Mesenchymal stem cell (in vitro differentiated cells and primary cell): ENCODE measurements around the gene PAGR1.
A peak's percentile ranks its signal among the peaks of the same experiment; 100 is the strongest.
"Not testable (repeated sequence)": the region's sequence is repeated elsewhere in the genome, so short reads cannot be mapped to it uniquely, and the experiment has no call there.

Experiments
- DNase-seq: peaks from one replicate; pipeline ENCODE4 v3.0.0-alpha.2; 2013
- H2AFZ ChIP-seq: one replicate; pipeline ENCODE4 v1.6.1; 2013; ENCODE audit warnings: low read depth, mild to moderate bottlenecking, control low read depth, inconsistent platforms, low read length, moderate library complexity
- H2AK5ac ChIP-seq: 2 replicates; pipeline ENCODE4 v1.6.1; 2013; ENCODE audit warnings: low read length, moderate library complexity, mild to moderate bottlenecking, inconsistent platforms; ENCODE audit not compliant: severe bottlenecking
- H2BK120ac ChIP-seq: one replicate; pipeline ENCODE4 v1.6.1; 2013; ENCODE audit warnings: low read depth, mild to moderate bottlenecking, inconsistent platforms, low read length, moderate library complexity
- H2BK12ac ChIP-seq, 2 experiments: one replicate each; pipeline ENCODE4 v1.6.1; 2013; ENCODE audit warnings: inconsistent platforms in 2 of 2, low read length in 2 of 2, mild to moderate bottlenecking in 2 of 2, moderate library complexity in 2 of 2, control low read depth in 1 of 2
- H2BK15ac ChIP-seq: one replicate; pipeline ENCODE4 v1.6.1; 2013; ENCODE audit warnings: mild to moderate bottlenecking, low read depth, inconsistent platforms; ENCODE audit not compliant: poor library complexity, severe bottlenecking
- H2BK5ac ChIP-seq: 2 replicates; pipeline ENCODE4 v1.6.1; 2013; ENCODE audit warnings: low read depth, mild to moderate bottlenecking, low read length, control low read depth, inconsistent platforms; ENCODE audit not compliant: poor library complexity, severe bottlenecking
- H3K14ac ChIP-seq, 2 experiments: one replicate each; pipeline ENCODE4 v1.6.1; 2013; ENCODE audit warnings: inconsistent platforms in 2 of 2, low read length in 2 of 2, control low read depth in 1 of 2, mild to moderate bottlenecking in 1 of 2, moderate library complexity in 1 of 2
- H3K18ac ChIP-seq, 2 experiments: one replicate each; pipeline ENCODE4 v1.6.1; 2013; ENCODE audit warnings: inconsistent platforms in 2 of 2, low read length in 2 of 2, control low read depth in 1 of 2, low read depth in 1 of 2, mild to moderate bottlenecking in 1 of 2
- H3K23ac ChIP-seq, 2 experiments: one replicate each; pipeline ENCODE4 v1.6.1; 2013; ENCODE audit warnings: inconsistent platforms in 2 of 2, low read length in 2 of 2, mild to moderate bottlenecking in 2 of 2, moderate library complexity in 2 of 2, control low read depth in 1 of 2
- H3K27ac ChIP-seq: 2 replicates; pipeline ENCODE4 v1.5.1; 2013; ENCODE audit warnings: mild to moderate bottlenecking, moderate library complexity, low read length, control low read depth, inconsistent platforms; ENCODE audit not compliant: poor library complexity, severe bottlenecking
- H3K27me3 ChIP-seq, 2 experiments: 2 replicates each; pipeline versions ENCODE4 v1.6.1 to v1.7.0; 2013; ENCODE audit warnings: low read length in 2 of 2, mild to moderate bottlenecking in 2 of 2, moderate library complexity in 2 of 2, control low read depth in 1 of 2, inconsistent platforms in 1 of 2; ENCODE audit not compliant: control insufficient read depth in 1 of 2, insufficient read depth in 1 of 2
- H3K36me3 ChIP-seq, 2 experiments: 2 replicates each; pipeline versions ENCODE4 v1.6.1 to v1.7.0; 2013; ENCODE audit warnings: low read length in 2 of 2, control low read depth in 1 of 2, inconsistent platforms in 1 of 2, low read depth in 1 of 2, mild to moderate bottlenecking in 1 of 2; ENCODE audit not compliant: insufficient read depth in 2 of 2, control insufficient read depth in 1 of 2
- H3K4ac ChIP-seq, 2 experiments: one replicate each; pipeline ENCODE4 v1.6.1; 2013; ENCODE audit warnings: inconsistent platforms in 2 of 2, low read length in 2 of 2, mild to moderate bottlenecking in 2 of 2, moderate library complexity in 2 of 2, control low read depth in 1 of 2, low read depth in 1 of 2
- H3K4me1 ChIP-seq: 2 replicates; pipeline ENCODE4 v1.6.1; 2013; ENCODE audit warnings: low read depth, low read length, control low read depth; ENCODE audit not compliant: control insufficient read depth, insufficient read depth
- H3K4me2 ChIP-seq: 2 replicates; pipeline ENCODE4 v1.6.1; 2013; ENCODE audit warnings: low read length, mild to moderate bottlenecking, inconsistent platforms; ENCODE audit not compliant: poor library complexity, severe bottlenecking
- H3K4me3 ChIP-seq, 2 experiments: 2 replicates each; pipeline versions ENCODE4 v1.5.1 to v1.7.0; 2013; ENCODE audit warnings: low read length in 2 of 2, mild to moderate bottlenecking in 2 of 2, control low read depth in 1 of 2, low read depth in 1 of 2; ENCODE audit not compliant: insufficient read depth in 1 of 2
- H3K79me1 ChIP-seq: replicated peaks from 2 replicates; pipeline ENCODE4 v1.6.1; 2013; ENCODE audit warnings: mild to moderate bottlenecking, control low read depth, low read length, inconsistent platforms; ENCODE audit not compliant: poor library complexity, severe bottlenecking
- H3K9ac ChIP-seq: 2 replicates; pipeline ENCODE4 v1.7.0; 2013; ENCODE audit warnings: mild to moderate bottlenecking, low read length, moderate library complexity
- H3K9me3 ChIP-seq: 2 replicates; pipeline ENCODE4 v1.7.0; 2013; ENCODE audit warnings: mild to moderate bottlenecking, low read length; ENCODE audit not compliant: control insufficient read depth
- H4K8ac ChIP-seq: one replicate; pipeline ENCODE4 v1.6.1; 2013; ENCODE audit warnings: inconsistent platforms, mild to moderate bottlenecking, low read length, moderate library complexity
- H4K91ac ChIP-seq: one replicate; pipeline ENCODE4 v1.6.1; 2013; ENCODE audit warnings: mild to moderate bottlenecking, low read length, inconsistent platforms
- WGBS: methylation state at CpG from one replicate; pipeline ENCODE4 v1.1.7; 2013; ENCODE audit warnings: mixed read lengths; 5-methylcytosine and 5-hydroxymethylcytosine counted together

PAGR1 gene

GRCh38 chr16:29831490-29831889, 15.5 kb downstream of the PAGR1 start:
- H4K91ac ChIP-seq = no peak overlapping the region
- no peak for DNase-seq
- H3K23ac ChIP-seq = no peak overlapping the region
- H3K79me1 ChIP-seq = peaks cover 20% of the 10 kb centered on the region
- H3K4me1 ChIP-seq = peaks cover 6% of the 10 kb centered on the region
- H3K4me3 ChIP-seq = no peak overlapping the region
- no peak overlapping the region for H3K4ac ChIP-seq
- no peak overlapping the region for H2AFZ ChIP-seq
- H3K9ac ChIP-seq = no peak overlapping the region
- H2BK12ac ChIP-seq = peak overlapping the region in 1 of 2 experiments; percentile 3
- H2AK5ac ChIP-seq = no peak overlapping the region
- no peak overlapping the region for H2BK5ac ChIP-seq
- H2BK120ac ChIP-seq = no peak overlapping the region
- H3K4me2 ChIP-seq = no peak overlapping the region
- H3K9me3 ChIP-seq = no peaks in the 10 kb centered on the region
- 100% methylated on average over 1 of the region's 2 CpGs for WGBS
- no peak overlapping the region for H4K8ac ChIP-seq
- peaks cover 56 to 70% of the 10 kb centered on the region in 2 experiments for H3K36me3 ChIP-seq
- no peak overlapping the region for H3K14ac ChIP-seq
- no peak overlapping the region for H3K27ac ChIP-seq
- H2BK15ac ChIP-seq = no peak overlapping the region
- H3K18ac ChIP-seq = no peak overlapping the region
- H3K27me3 ChIP-seq = no peaks in the 10 kb centered on the region

DNA sequence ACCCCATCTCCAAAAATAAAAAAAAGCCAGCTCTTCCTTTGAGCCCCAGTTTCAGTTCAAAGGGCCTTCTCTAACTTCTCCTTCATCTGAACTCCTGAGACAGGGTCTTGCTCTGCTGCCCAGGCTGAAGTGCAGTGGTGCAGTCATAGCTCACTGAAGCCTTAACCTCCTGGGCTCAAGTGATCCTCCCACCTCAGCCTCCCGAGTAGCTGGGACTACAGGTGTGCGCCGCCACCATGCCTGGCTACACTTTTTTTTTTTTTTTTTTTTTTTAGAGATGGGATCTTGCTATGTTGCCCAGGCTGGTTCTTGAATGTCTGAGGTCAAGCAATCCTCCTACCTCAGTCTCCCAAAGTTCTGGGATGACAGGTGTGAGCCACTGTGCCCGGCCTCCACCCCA, 17.3 kb downstream of the PAGR1 start:
- H3K27ac ChIP-seq, H2AK5ac ChIP-seq, H3K23ac ChIP-seq, H3K4me2 ChIP-seq, H3K4me3 ChIP-seq, H2BK5ac ChIP-seq, H3K9ac ChIP-seq, H3K4ac ChIP-seq, H3K27me3 ChIP-seq, H2BK15ac ChIP-seq, H2BK12ac ChIP-seq, H3K9me3 ChIP-seq, H4K91ac ChIP-seq, H3K4me1 ChIP-seq, DNase-seq, H3K14ac ChIP-seq, H2AFZ ChIP-seq, H4K8ac ChIP-seq, H3K18ac ChIP-seq, H2BK120ac ChIP-seq: not testable (repeated sequence)
- H3K79me1 ChIP-seq = peaks cover 28% of the 10 kb centered on the region
- 100% methylated on average over 2 of the region's 4 CpGs for WGBS
- peaks cover 70 to 87% of the 10 kb centered on the region in 2 experiments for H3K36me3 ChIP-seq

- H2BK15ac ChIP-seq = no peak overlapping the region
- no peak overlapping the region for H2BK120ac ChIP-seq
- no peaks in the 10 kb centered on the region for H3K27me3 ChIP-seq
- H3K18ac ChIP-seq = no peak overlapping the region
- no peak overlapping the region for H3K14ac ChIP-seq
- H3K9ac ChIP-seq = no peak overlapping the region
- peaks cover 31% of the 10 kb centered on the region for H3K79me1 ChIP-seq
- H3K4me2 ChIP-seq = no peak overlapping the region
- WGBS = 98% methylated on average over 5 of the region's 5 CpGs
- H3K27ac ChIP-seq = no peak overlapping the region
- H3K9me3 ChIP-seq = no peaks in the 10 kb centered on the region
- H2AK5ac ChIP-seq = no peak overlapping the region
- no peak overlapping the region for H3K4me3 ChIP-seq
- H3K23ac ChIP-seq = no peak overlapping the region
- H3K36me3 ChIP-seq = peaks cover 77 to 93% of the 10 kb centered on the region in 2 experiments
- no peak overlapping the region for H2AFZ ChIP-seq
- no peak overlapping the region for H3K4ac ChIP-seq
- no peak overlapping the region for H2BK12ac ChIP-seq
- DNase-seq = no peak
- H3K4me1 ChIP-seq = peaks cover 4% of the 10 kb centered on the region
- no peak overlapping the region for H4K91ac ChIP-seq
- no peak overlapping the region for H4K8ac ChIP-seq
- H2BK5ac ChIP-seq = no peak overlapping the region
Measured at GRCh38 chr16:29834079-29834478, 18.1 kb downstream of the PAGR1 start.

DNA sequence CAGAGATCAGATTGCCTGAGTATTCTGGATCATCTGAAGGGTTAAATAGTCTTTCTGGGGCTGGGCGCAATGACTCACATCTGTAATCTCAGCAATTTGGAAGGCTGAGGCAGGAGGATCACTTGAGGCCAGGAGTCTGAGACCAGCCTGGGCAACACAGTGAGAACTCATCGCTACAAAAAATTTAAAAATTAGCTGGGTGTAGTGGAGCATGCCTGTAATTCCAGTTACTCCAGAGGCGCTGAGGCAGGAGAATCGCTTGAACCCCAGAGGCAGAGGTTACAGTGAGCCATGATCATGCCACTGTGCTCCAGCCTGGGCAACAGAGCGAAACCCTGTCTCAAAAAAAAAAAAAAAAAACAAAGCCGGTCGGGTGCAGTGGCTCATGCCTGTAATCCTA, 20.0 kb downstream of the PAGR1 start:
- WGBS = 91% methylated on average over 7 of the region's 7 CpGs
- no peak overlapping the region for H2BK15ac ChIP-seq
- H3K4me1 ChIP-seq = peaks cover 2% of the 10 kb centered on the region
- no peak overlapping the region for H2BK5ac ChIP-seq
- H3K9me3 ChIP-seq = no peaks in the 10 kb centered on the region
- no peak overlapping the region for H3K9ac ChIP-seq
- H3K14ac ChIP-seq = no peak overlapping the region
- H2AFZ ChIP-seq = no peak overlapping the region
- no peak overlapping the region for H4K91ac ChIP-seq
- H3K4me2 ChIP-seq = no peak overlapping the region
- H3K27ac ChIP-seq = no peak overlapping the region
- peaks cover 82 to 95% of the 10 kb centered on the region in 2 experiments for H3K36me3 ChIP-seq
- H2AK5ac ChIP-seq = no peak overlapping the region
- no peak overlapping the region for H2BK120ac ChIP-seq
- no peak overlapping the region for H4K8ac ChIP-seq
- H3K23ac ChIP-seq = no peak overlapping the region
- no peaks in the 10 kb centered on the region for H3K27me3 ChIP-seq
- DNase-seq = no peak
- H3K4ac ChIP-seq = no peak overlapping the region
- no peak overlapping the region for H2BK12ac ChIP-seq
- peaks cover 38% of the 10 kb centered on the region for H3K79me1 ChIP-seq
- no peak overlapping the region for H3K18ac ChIP-seq
- no peak overlapping the region for H3K4me3 ChIP-seq
